ENCODE results near the gene ITGA5.
"Not testable (repeated sequence)": the region's sequence is repeated elsewhere in the genome, so short reads cannot be mapped to it uniquely, and the experiment has no call there.

The ITGA5 gene

GRCh38 chr12:54368709-54369596 lies 50.1 kb downstream of the ITGA5 start:
- DNase-seq, result peak; percentile 80

- no peak for DNase-seq
Measured at GRCh38 chr12:54368025-54368708, 50.9 kb downstream of the ITGA5 start.

- DNase-seq, result no peak
Measured at GRCh38 chr12:54364413-54364812, 54.7 kb downstream of the ITGA5 start, which contains the start of gene GPR84. TSS of gene GPR84 (minus strand) at chr12:54364486. CDS start at chr12:54363851, 635 bp downstream.

GRCh38 chr12:54363618-54364017 lies 55.4 kb downstream of the ITGA5 start:
- no peak for DNase-seq

GRCh38 chr12:54363047-54363446 lies 56.0 kb downstream of the ITGA5 start:
- no peak for DNase-seq

GRCh38 chr12:54360717-54361456 lies 58.2 kb downstream of the ITGA5 start:
- DNase-seq, result peak; percentile 30

GRCh38 chr12:54359762-54360351 lies 59.2 kb downstream of the ITGA5 start:
- no peak for DNase-seq

GRCh38 chr12:54358945-54359761 lies 59.9 kb downstream of the ITGA5 start:
- peak; percentile 90 for DNase-seq

GRCh38 chr12:54358191-54358944 lies 60.7 kb downstream of the ITGA5 start:
- DNase-seq, result peak; percentile 29

GRCh38 chr12:54357506-54358190 lies 61.4 kb downstream of the ITGA5 start:
- no peak for DNase-seq

GRCh38 chr12:54356951-54357356 lies 62.1 kb downstream of the ITGA5 start:
- no peak for DNase-seq

GRCh38 chr12:54356228-54356627 lies 62.8 kb downstream of the ITGA5 start:
- no peak for DNase-seq

GRCh38 chr12:54355104-54355815 lies 63.8 kb downstream of the ITGA5 start:
- no peak for DNase-seq

- DNase-seq, result not testable (repeated sequence)
Measured at GRCh38 chr12:54354271-54354670, 64.8 kb downstream of the ITGA5 start.

GRCh38 chr12:54352891-54353874 lies 65.9 kb downstream of the ITGA5 start:
- DNase-seq, result no peak

- no peak for DNase-seq
Measured at GRCh38 chr12:54352022-54352531, 67.0 kb downstream of the ITGA5 start.

GRCh38 chr12:54351341-54351740 lies 67.7 kb downstream of the ITGA5 start:
- DNase-seq, result no peak

- DNase-seq, result no peak
Measured at GRCh38 chr12:54350743-54351142, 68.3 kb downstream of the ITGA5 start.
